ENCODE results near the gene TBC1D14.

Gene TBC1D14

DNA sequence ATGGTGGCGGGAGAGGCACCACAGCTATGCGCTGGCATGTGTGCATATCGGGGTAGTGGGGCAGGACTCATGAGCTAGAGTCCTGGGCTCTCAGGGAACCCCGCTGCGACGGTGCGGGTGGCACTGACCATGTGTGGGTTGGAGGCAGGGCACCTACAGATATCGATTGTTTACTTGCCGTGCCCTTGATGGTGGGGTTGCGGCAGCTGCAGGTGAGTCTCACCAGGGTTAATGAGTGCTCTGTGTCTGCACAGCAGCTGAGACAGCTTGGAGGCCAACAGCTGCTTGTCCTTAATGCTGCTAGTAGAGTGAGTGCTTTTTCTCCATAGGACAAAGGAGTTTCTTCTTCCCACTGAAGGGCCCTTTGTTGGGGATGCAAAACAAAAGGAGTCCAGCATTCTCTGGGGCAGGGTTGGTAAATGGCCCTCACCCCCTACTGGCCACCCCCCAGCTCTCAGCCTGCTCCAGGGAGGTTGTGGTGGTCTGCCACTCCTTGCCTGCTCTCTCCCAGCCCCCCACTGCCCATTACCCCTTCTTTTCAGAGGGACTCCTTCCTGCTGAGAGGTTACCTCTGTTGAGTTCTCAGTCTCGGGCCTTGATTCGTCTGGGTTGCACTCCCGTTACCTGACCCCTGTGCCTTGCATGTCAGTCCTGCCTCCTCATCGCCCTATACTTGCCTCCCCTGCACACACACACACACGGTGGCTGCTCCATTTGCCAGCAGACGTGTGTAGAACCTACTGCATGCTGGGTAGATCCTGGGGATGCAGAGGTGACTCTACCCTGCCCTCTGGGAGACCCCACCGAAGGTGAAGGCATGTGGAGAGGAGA lies 52.8 kb downstream of the TBC1D14 start:
- H3K27ac ChIP-seq, result no peak overlapping the region
- no peak for TF ChIP-seq ZFX (IDR thresholded peaks at IDR 0.05)
- TF ChIP-seq, protein P1, sequence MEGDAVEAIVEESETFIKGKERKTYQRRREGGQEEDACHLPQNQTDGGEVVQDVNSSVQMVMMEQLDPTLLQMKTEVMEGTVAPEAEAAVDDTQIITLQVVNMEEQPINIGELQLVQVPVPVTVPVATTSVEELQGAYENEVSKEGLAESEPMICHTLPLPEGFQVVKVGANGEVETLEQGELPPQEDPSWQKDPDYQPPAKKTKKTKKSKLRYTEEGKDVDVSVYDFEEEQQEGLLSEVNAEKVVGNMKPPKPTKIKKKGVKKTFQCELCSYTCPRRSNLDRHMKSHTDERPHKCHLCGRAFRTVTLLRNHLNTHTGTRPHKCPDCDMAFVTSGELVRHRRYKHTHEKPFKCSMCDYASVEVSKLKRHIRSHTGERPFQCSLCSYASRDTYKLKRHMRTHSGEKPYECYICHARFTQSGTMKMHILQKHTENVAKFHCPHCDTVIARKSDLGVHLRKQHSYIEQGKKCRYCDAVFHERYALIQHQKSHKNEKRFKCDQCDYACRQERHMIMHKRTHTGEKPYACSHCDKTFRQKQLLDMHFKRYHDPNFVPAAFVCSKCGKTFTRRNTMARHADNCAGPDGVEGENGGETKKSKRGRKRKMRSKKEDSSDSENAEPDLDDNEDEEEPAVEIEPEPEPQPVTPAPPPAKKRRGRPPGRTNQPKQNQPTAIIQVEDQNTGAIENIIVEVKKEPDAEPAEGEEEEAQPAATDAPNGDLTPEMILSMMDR (conservative IDR thresholded peaks at IDR 0.05), result no peak

DNA sequence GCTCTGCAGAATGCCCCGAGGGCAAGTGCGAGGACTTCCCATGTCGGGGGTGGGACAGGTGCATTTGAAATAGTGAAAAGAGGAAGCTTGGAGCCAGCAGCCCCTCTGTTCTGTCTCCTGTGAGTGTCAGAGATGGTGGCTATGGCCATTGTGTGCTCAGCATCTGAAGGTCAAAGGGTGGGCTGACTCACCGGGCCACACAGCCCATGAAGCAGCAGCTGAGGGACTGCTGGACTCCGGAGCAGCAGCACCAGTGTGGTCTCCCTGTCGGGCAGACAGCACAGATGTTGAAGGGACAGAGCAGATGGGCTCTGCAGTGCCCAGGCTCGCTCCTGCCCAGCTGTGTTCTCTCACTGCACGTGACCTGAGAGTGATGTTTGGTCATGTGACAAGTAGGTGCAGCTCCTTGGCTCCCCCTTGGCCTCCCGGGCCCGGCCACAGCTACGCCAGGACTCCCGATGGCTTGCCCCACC lies 53.5 kb downstream of the TBC1D14 start:
- TF ChIP-seq, protein P1 (conservative IDR thresholded peaks at IDR 0.05), result no peak
- no peak for TF ChIP-seq ZFX (IDR thresholded peaks at IDR 0.05)
- no peak overlapping the region for H3K27ac ChIP-seq

DNA sequence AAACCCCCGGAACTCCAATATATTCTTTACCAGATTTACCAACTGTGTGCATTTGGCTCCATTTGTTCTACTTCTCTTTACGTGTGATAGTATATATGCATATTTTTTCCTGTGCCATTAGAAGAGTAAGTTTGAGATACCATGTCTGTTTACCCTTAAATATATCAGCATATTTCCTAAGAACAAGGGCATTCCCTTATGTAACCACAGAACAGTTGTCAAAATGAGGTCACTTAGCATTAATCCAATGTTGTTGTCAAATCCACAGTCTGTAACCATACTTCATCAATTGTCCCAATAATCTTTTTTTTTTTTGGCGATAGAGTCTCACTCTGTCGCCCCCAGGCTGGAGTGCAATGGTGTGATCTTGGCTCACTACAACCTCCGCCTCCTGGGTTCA lies 55.2 kb downstream of the TBC1D14 start:
- no peak for TF ChIP-seq ZFX (IDR thresholded peaks at IDR 0.05)
- TF ChIP-seq, protein P1 (conservative IDR thresholded peaks at IDR 0.05), result no peak

GRCh38 chr4:6965329-6965728 lies 55.7 kb downstream of the TBC1D14 start:
- TF ChIP-seq, protein P1 (conservative IDR thresholded peaks at IDR 0.05), result no peak
- no peak overlapping the region for H3K27ac ChIP-seq

More for the DNA sequence above, 55.2 kb downstream of the TBC1D14 start:
- no peak overlapping the region for H3K27ac ChIP-seq

DNA sequence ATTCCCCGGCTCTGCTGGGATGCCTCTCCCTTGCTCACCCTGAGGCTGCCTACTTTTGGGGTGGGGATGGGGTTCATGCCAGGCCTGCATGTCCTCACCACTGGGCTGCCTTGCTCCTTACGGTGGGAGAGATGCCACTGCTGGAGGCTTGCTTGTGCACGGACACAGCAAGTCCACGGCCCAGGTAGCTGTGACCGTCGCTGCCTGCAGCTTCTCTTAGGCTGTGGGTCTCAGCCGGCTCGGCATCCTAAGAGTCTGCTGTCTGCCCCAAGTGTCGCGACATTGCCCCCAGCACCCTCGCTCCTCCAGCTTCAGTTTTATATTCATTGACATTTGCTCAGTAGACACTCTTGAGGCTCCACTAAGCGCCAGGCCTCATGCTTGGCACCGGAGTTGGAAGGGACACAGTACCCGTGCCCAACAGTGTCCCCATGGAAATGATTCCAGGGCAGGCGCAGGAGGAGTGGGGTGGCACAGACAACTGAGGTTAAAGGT lies 58.3 kb downstream of the TBC1D14 start:
- no peak overlapping the region for H3K27ac ChIP-seq
- TF ChIP-seq, protein P1 (conservative IDR thresholded peaks at IDR 0.05), result no peak
- TF ChIP-seq ZFX (IDR thresholded peaks at IDR 0.05), result no peak

GRCh38 chr4:6968496-6968895 lies 58.9 kb downstream of the TBC1D14 start:
- TF ChIP-seq, protein P1 (conservative IDR thresholded peaks at IDR 0.05), result no peak
- no peak for TF ChIP-seq ZFX (IDR thresholded peaks at IDR 0.05)
- no peak overlapping the region for H3K27ac ChIP-seq
